ENCODE results near the gene CERS1. TPM values are rescaled to one million over a fixed set of nuclear protein-coding genes. Genes with fewer than 3 reads are reported as not detected.

Gene CERS1
- total RNA-seq, 1 experiment from 2014 or later: 2.7 TPM

- intact Hi-C loops (cut with micrococcal nuclease; ENCODE audit: unreplicated experiment): loop anchor here (10.0 kb wide), 2 partner anchors 339 to 439 kb away; partner anchors contain the start of gene UBA52
- Histone ChIP-seq H3K9me2 (ENCODE audit: insufficient read depth) (no peaks in the 10 kb centered on the region), H3K9me3 (ENCODE audit: insufficient read depth, low read depth) (no peaks in the 10 kb centered on the region), H3K27me3 (ENCODE audit: insufficient read depth, low read depth) (no peaks in the 10 kb centered on the region), H3K36me3 (ENCODE audit: low read depth) (peaks cover 5% of the 10 kb centered on the region; the same call in 1 of the 2 replicates), H3K27ac (no peak overlapping the region), H3K4me2 (no peak overlapping the region), H4K20me1 (ENCODE audit: insufficient read depth) (peaks cover 71% of the 10 kb centered on the region), H3F3A (ENCODE audit: insufficient read depth, low read depth) (peaks cover 3% of the 10 kb centered on the region; the same call in 1 of the 2 replicates), H3K4me1 (replicated peaks; ENCODE audit: insufficient read depth) (peaks cover 10% of the 10 kb centered on the region), H2AFZ (no peak overlapping the region), H3K4me3 (no peak overlapping the region), H3K79me2 (ENCODE audit: low read depth) (peaks cover 61% of the 10 kb centered on the region)
- DNase-seq: no peak
- BruUV-seq (replicated peaks): no TSS peak
- no peak for TF ChIP-seq EZH2 (IDR thresholded peaks at IDR 0.05; ENCODE audit: low read depth)
- no peak for TF ChIP-seq CTCF (conservative IDR thresholded peaks at IDR 0.05)
- ChIA-PET POLR2A (ENCODE audit: unreplicated experiment) (no interaction called here), CTCF (interaction anchor here (0.6 kb wide), 1 partner anchor 75 kb away, joined by 6 read pairs; no protein-coding TSS in a partner anchor)
Measured at GRCh38 chr19:18913466-18913865, 17.5 kb upstream of the CERS1 start.

- Histone ChIP-seq H4K20me1 (ENCODE audit: insufficient read depth) (peaks cover 67% of the 10 kb centered on the region), H3K27me3 (ENCODE audit: insufficient read depth, low read depth) (no peaks in the 10 kb centered on the region), H3K4me2 (no peak overlapping the region), H3K79me2 (ENCODE audit: low read depth) (peaks cover 56% of the 10 kb centered on the region), H3K36me3 (ENCODE audit: low read depth) (peaks cover 5% of the 10 kb centered on the region; the same call in 1 of the 2 replicates), H3K4me3 (no peak overlapping the region), H2AFZ (no peak overlapping the region), H3K27ac (no peak overlapping the region), H3K9me2 (ENCODE audit: insufficient read depth) (no peaks in the 10 kb centered on the region), H3K9me3 (ENCODE audit: insufficient read depth, low read depth) (no peaks in the 10 kb centered on the region), H3F3A (ENCODE audit: insufficient read depth, low read depth) (no peaks in the 10 kb centered on the region; the same call in 1 of the 2 replicates), H3K4me1 (replicated peaks; ENCODE audit: insufficient read depth) (peaks cover 7% of the 10 kb centered on the region)
- POLR2A ChIA-PET (ENCODE audit: unreplicated experiment): no interaction called here
- intact Hi-C loops (cut with micrococcal nuclease; ENCODE audit: unreplicated experiment): loop anchor here (10.0 kb wide), 2 partner anchors 338 to 438 kb away; partner anchors contain the start of gene UBA52
- no TSS peak for BruUV-seq (replicated peaks)
- TF ChIP-seq EZH2 (IDR thresholded peaks at IDR 0.05; ENCODE audit: low read depth): no peak
- no peak for TF ChIP-seq CTCF (conservative IDR thresholded peaks at IDR 0.05)
- no peak for DNase-seq
- CTCF ChIA-PET: interaction anchor here (0.6 kb wide), 1 partner anchor 76 kb away, joined by 6 read pairs; no protein-coding TSS in a partner anchor
Measured at GRCh38 chr19:18912933-18913332, 17.0 kb upstream of the CERS1 start.

- no peak overlapping the region for H2AFZ ChIP-seq
- H3F3A ChIP-seq (ENCODE audit: insufficient read depth, low read depth): no peaks in the 10 kb centered on the region
- H3K27ac ChIP-seq: no peak overlapping the region
- TF ChIP-seq CTCF (conservative IDR thresholded peaks at IDR 0.05) (no peak), EZH2 (IDR thresholded peaks at IDR 0.05; ENCODE audit: low read depth) (no peak)
- H3K4me1 ChIP-seq (replicated peaks; ENCODE audit: insufficient read depth): no peaks in the 10 kb centered on the region
- H3K9me2 ChIP-seq (ENCODE audit: insufficient read depth): no peaks in the 10 kb centered on the region
- intact Hi-C loops (cut with micrococcal nuclease; ENCODE audit: unreplicated experiment): loop anchor here (10.0 kb wide), 2 partner anchors 336 to 436 kb away; partner anchors contain the start of gene UBA52
- peaks cover 5% of the 10 kb centered on the region; the same call in 1 of the 2 replicates for H3K36me3 ChIP-seq (ENCODE audit: low read depth)
- peaks cover 36% of the 10 kb centered on the region for H3K79me2 ChIP-seq (ENCODE audit: low read depth)
- ChIA-PET CTCF (no interaction called here), POLR2A (ENCODE audit: unreplicated experiment) (interaction anchor here (0.6 kb wide), 1 partner anchor 39 kb away, joined by 4 read pairs; no protein-coding TSS in a partner anchor)
- no peak for DNase-seq
- no peak overlapping the region for H3K4me3 ChIP-seq
- H3K27me3 ChIP-seq (ENCODE audit: insufficient read depth, low read depth): no peaks in the 10 kb centered on the region
- no TSS peak for BruUV-seq (replicated peaks)
- H3K4me2 ChIP-seq: no peak overlapping the region
- peaks cover 61% of the 10 kb centered on the region for H4K20me1 ChIP-seq (ENCODE audit: insufficient read depth)
- H3K9me3 ChIP-seq (ENCODE audit: insufficient read depth, low read depth): no peaks in the 10 kb centered on the region
Measured at GRCh38 chr19:18910801-18911436, 15.0 kb upstream of the CERS1 start.

All from PC-9 (cell line).